Measurements from ENCODE around the gene OLFML2B. TPM values are rescaled to one million over a fixed set of nuclear protein-coding genes. Genes with fewer than 3 reads are reported as not detected.

The OLFML2B gene
- total and polyA plus RNA-seq, 2 of the 4 experiments (the other 2 are of a cell fraction): 0.36 to 0.74 TPM

GRCh38 chr1:161946071-161946987 lies 77.3 kb downstream of the OLFML2B start:
- ChIA-PET CTCF (no interaction called here), POLR2A (ENCODE audit: unreplicated experiment) (no interaction called here)
- Histone ChIP-seq H3K27ac (ENCODE audit: insufficient read depth, low read length) (no peak overlapping the region), H3K23ac (ENCODE audit: low read depth, low read length) (no peak overlapping the region), H3K36me3 (ENCODE audit: control insufficient read depth, insufficient read depth, low read length) (no peaks in the 10 kb centered on the region), H3K9ac (ENCODE audit: low read depth, low read length) (no peak overlapping the region), H3K4me3 (ENCODE audit: insufficient read depth, low read depth, low read length) (no peak overlapping the region), H3K27me3 (ENCODE audit: control insufficient read depth, insufficient read depth, low read length) (no peaks in the 10 kb centered on the region), H2AK9ac (replicated peaks; ENCODE audit: low read depth, low read length, poor library complexity) (no peak overlapping the region), H3K4me1 (ENCODE audit: control insufficient read depth, insufficient read depth, low read length) (no peaks in the 10 kb centered on the region), H2BK20ac (ENCODE audit: low read depth, low read length) (no peak overlapping the region), H4K5ac (ENCODE audit: low read depth, low read length) (no peak overlapping the region), H2AK5ac (ENCODE audit: low read depth, low read length) (no peak overlapping the region), H3K9me1 (ENCODE audit: insufficient read depth, low read length) (peaks cover 3% of the 10 kb centered on the region; the same call in 1 of the 2 replicates), H4K91ac (ENCODE audit: insufficient read depth, low read depth, low read length) (no peak overlapping the region), H3K4me2 (ENCODE audit: low read depth, low read length) (no peak overlapping the region), H3K56ac (ENCODE audit: extremely low read depth, insufficient read depth, low read length) (no peak overlapping the region), H2BK120ac (ENCODE audit: low read depth, low read length) (no peak overlapping the region), H2BK15ac (ENCODE audit: low read depth, low read length) (no peak overlapping the region), H3K9me3 (ENCODE audit: control insufficient read depth, insufficient read depth, low read length) (no peaks in the 10 kb centered on the region), H3K4ac (ENCODE audit: low read depth, low read length) (no peak overlapping the region), H3K18ac (ENCODE audit: low read depth, low read length) (no peak overlapping the region), H3K14ac (replicated peaks; ENCODE audit: low read depth, low read length) (no peak overlapping the region), H2AFZ (replicated peaks; ENCODE audit: low read length, poor library complexity) (no peak overlapping the region), H4K8ac (ENCODE audit: low read depth in 2 of 2, low read length in 2 of 2) (no peak overlapping the region), H4K20me1 (ENCODE audit: insufficient read depth, low read length) (no peaks in the 10 kb centered on the region), H3K79me1 (ENCODE audit: low read depth in 1 of 2, low read length in 2 of 2) (no peaks in the 10 kb centered on the region; a peak in 1 of 4 replicates), H2BK5ac (ENCODE audit: low read depth, low read length, poor library complexity, severe bottlenecking) (no peak overlapping the region)
- ATAC-seq (ENCODE audit: low read depth): peak; percentile 56
- TF ChIP-seq RFX5 (IDR thresholded peaks at IDR 0.05; ENCODE audit: low read depth, low read length) (no peak), CEBPB (IDR thresholded peaks at IDR 0.05; ENCODE audit: low read depth, low read length) (0 out of 2 replicates have a peak, but pooled peaks have one; percentile 16), MAFK (IDR thresholded peaks at IDR 0.05; ENCODE audit: low read depth, low read length) (peak; percentile 67)
- dilution Hi-C loops (cut with HindIII; ENCODE audit: low sequenced_read_pairs, unreplicated experiment): no loop called here
- WGBS, 2 experiments (ENCODE audit: extremely low coverage in 2 of 2, insufficient read length in 1 of 2): no CpG with 5 or more reads among the region's 5 CpGs
- intact Hi-C loops (cut with micrococcal nuclease): no loop called here
- DNase-seq: peak; percentile 80
- in situ Hi-C loops (cut with MboI; ENCODE audit: low sequenced_read_pairs): no loop called here
- no TSS peak for BruUV-seq (replicated peaks)

Data from IMR-90 (cell line).